Transverse colon (tissue), 4 donors: ENCODE results near the gene THEM4. TPM values are rescaled to one million over a fixed set of nuclear protein-coding genes. Genes with fewer than 3 reads are reported as not detected.
"Not testable (repeated sequence)": the region's sequence is repeated elsewhere in the genome, so short reads cannot be mapped to it uniquely, and the experiment has no call there.

Experiments
- DNase-seq: peaks from one replicate; pipeline ENCODE4 v3.0.0-alpha.2; 2019
- H3K27ac ChIP-seq, 4 donors: fragments of 200-600 bp; sonication (generic); 2 replicates each; pipeline ENCODE4 v1.5.1; 2016 to 2018; ENCODE audit warnings: inconsistent platforms in 4 of 4
- H3K27me3 ChIP-seq: fragments of 200-600 bp; sonication (generic); 2 replicates; pipeline ENCODE4 v1.5.1; 2017; ENCODE audit warnings: inconsistent platforms
- H3K36me3 ChIP-seq, 4 donors: fragments of 200-600 bp; sonication (generic); 2 replicates each; pipeline ENCODE4 v1.5.1; 2017 to 2019; ENCODE audit warnings: inconsistent platforms in 4 of 4
- H3K4me1 ChIP-seq, 4 donors: fragments of 200-600 bp; sonication (generic); 2 replicates each; pipeline ENCODE4 v1.5.1; 2017 to 2020; ENCODE audit warnings: inconsistent platforms in 4 of 4
- H3K4me3 ChIP-seq, 4 donors: fragments of 200-600 bp; sonication (generic); 1 replicate in 1 of 4; 2 replicates in 3 of 4; pipeline versions ENCODE4 v1.5.1 to v1.6.1; 2017 to 2019; ENCODE audit warnings: inconsistent platforms in 4 of 4
- H3K9me3 ChIP-seq, 2 donors: fragments of 200-600 bp; sonication (generic); 2 replicates each; pipeline ENCODE4 v1.5.1; 2017 to 2019; ENCODE audit warnings: inconsistent platforms in 2 of 2
- CTCF ChIP-seq, 5 experiments: fragments of 200-600 bp in 3 of 5; fragments of 450-650 bp in 2 of 5; sonication (generic) in 3 of 5; IDR thresholded peaks; 1 replicate in 2 of 5; 2 replicates in 3 of 5; pipeline ENCODE4 v1.5.1; 2016 to 2017; ENCODE audit warnings: antibody characterized with exemption in 5 of 5, inconsistent platforms in 3 of 5, mild to moderate bottlenecking in 2 of 5, moderate library complexity in 1 of 5
- EP300 ChIP-seq: sonication (generic); formaldehyde crosslinking; IDR thresholded peaks from one replicate; pipeline ENCODE4 v1.6.1; 2017; ENCODE audit warnings: antibody characterized with exemption, low read depth
- POLR2A ChIP-seq: fragments of 450-650 bp; IDR thresholded peaks from one replicate; pipeline ENCODE4 v1.6.1; 2016; ENCODE audit warnings: antibody characterized with exemption, mild to moderate bottlenecking, moderate library complexity
- POLR2AphosphoS5 ChIP-seq, 3 donors: sonication (generic); formaldehyde crosslinking; IDR thresholded peaks; one replicate each; pipeline ENCODE4 v1.6.1; 2016; ENCODE audit warnings: antibody characterized with exemption in 3 of 3
- WGBS, 2 donors: methylation state at CpG; one replicate each; pipeline ENCODE4 v1.1.5; 2018; ENCODE audit warnings: low coverage in 1 of 2; 5-methylcytosine and 5-hydroxymethylcytosine counted together
- in situ Hi-C, 4 donors: fragments of 200-750 bp; cut with MboI; loops; one replicate each; pipeline versions ENCODE4 v1.15.0 to v1.15.1; 2017; ENCODE audit warnings: low sequenced_read_pairs in 3 of 4, low pct_ligation_motif_present in 1 of 4, low pct_unique_long_range_greater_than_20kb in 1 of 4
- intact Hi-C: fragments of 100-400 bp; cut with DNase I; formaldehyde crosslinking; loops from one replicate; pipeline ENCODE4 v1.15.1; 2023; ENCODE audit warnings: low total_unique reads
- total RNA-seq, 4 donors: library from RNA; depleted of rRNA; stranded (reverse); fragments of >200 nt; gene quantifications; one replicate each; pipeline ENCODE4 v1.1.0, GENCODE V29; 2016

The THEM4 gene
- total RNA-seq, 4 donors from 2014 or later: 4.6 to 21.8 (median 9.5) TPM

DNA sequence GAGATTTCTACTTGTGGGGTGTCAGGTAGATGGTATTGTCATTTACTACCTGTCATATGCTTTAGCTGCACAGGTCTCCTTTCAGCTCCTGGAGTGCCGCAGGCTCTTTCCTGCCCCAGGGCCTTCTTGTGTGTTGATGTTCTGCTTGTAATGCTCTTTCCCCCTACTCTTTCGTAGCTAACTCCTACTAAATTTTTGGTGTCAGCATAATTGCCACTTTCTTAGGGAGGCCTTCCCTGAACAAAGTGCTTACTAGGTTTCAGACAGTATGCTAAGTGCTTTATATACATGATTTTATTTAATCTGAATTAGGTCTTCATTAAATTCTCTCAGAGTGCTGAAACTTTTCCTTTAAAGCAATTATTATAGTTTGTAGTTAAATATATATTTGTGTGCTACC, 4.8 kb upstream of the THEM4 start:
- TF ChIP-seq EP300: no peak
- Histone ChIP-seq H3K4me1 (peaks cover 0 to 6% (median under 1%) of the 10 kb centered on the region in 4 donors), H3K36me3 (no peaks in the 10 kb centered on the region), H3K9me3 (no peaks in the 10 kb centered on the region), H3K27ac (no peak overlapping the region), H3K4me3 (no peak overlapping the region), H3K27me3 (no peaks in the 10 kb centered on the region)
- DNase-seq: no peak
- in situ Hi-C loops: loop anchor here in 2 of 4 donors (25.0 kb wide), 1 partner anchor 98 kb away; no protein-coding TSS in a partner anchor
- WGBS, 2 donors: 94 to 97% methylated on average over 2 of the region's 2 CpGs
- intact Hi-C loops: no loop called here

GRCh38 chr1:151912973-151913372, 3.7 kb upstream of the THEM4 start:
- 97 to 100% methylated on average over 1 of the region's 1 CpG for WGBS, 2 donors
- intact Hi-C loops: no loop called here
- H3K27me3 ChIP-seq: no peaks in the 10 kb centered on the region
- in situ Hi-C loops: loop anchor here in 2 of 4 donors (25.0 kb wide), 1 partner anchor 99 kb away; no protein-coding TSS in a partner anchor
- H3K36me3 ChIP-seq: no peaks in the 10 kb centered on the region
- H3K27ac ChIP-seq: no peak overlapping the region
- no peak for TF ChIP-seq CTCF (IDR thresholded peaks at IDR 0.05)
- TF ChIP-seq POLR2A: no peak
- no peak for TF ChIP-seq EP300
- TF ChIP-seq POLR2AphosphoS5 (IDR thresholded peaks at IDR 0.05): no peak
- no peak overlapping the region for H3K4me3 ChIP-seq
- H3K9me3 ChIP-seq: no peaks in the 10 kb centered on the region
- DNase-seq: no peak
- H3K4me1 ChIP-seq: peaks cover 0 to 16% (median 6%) of the 10 kb centered on the region in 4 donors

DNA sequence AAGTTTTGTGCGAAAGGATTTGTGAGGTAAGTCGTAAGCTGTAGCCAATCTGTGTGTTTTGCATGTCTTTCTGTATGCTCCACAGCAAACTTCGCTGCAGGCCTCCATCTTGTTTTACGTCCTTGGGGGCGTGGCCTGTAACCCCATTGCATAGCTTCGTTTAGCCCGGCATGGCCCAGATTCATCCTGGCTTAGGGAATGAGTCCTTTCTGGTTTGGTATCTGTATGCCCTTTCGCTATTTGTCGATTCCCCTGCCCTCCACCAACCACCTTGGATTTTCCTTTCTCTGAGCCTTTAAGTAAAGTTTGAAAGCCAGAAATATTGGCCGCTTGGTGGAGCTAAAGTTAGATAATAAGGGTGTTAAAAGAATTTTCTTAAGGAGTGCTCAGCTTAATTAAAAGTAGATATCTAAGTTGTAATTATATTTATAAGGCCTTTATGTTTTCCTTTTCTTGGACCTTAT, 1.1 kb downstream of the THEM4 start:
- H3K4me3 ChIP-seq: peak overlapping the region in 1 of 4 donors; percentile 72
- H3K9me3 ChIP-seq: peaks cover 0 to 3% of the 10 kb centered on the region in 2 donors
- in situ Hi-C loops: loop anchor here in 2 of 4 donors (25.0 kb wide), 1 partner anchor 104 kb away; no protein-coding TSS in a partner anchor
- intact Hi-C loops: no loop called here
- WGBS, 2 donors: 79 to 92% methylated on average over 7 to 10 of the region's 10 CpGs
- H3K4me1 ChIP-seq: peaks cover 0 to 25% (median 6%) of the 10 kb centered on the region in 4 donors
- TF ChIP-seq POLR2AphosphoS5 (IDR thresholded peaks at IDR 0.05): no peak
- no peak for TF ChIP-seq CTCF (IDR thresholded peaks at IDR 0.05)
- no peak for DNase-seq
- H3K36me3 ChIP-seq: no peaks in the 10 kb centered on the region
- no peaks in the 10 kb centered on the region for H3K27me3 ChIP-seq
- peak overlapping the region in 3 of 4 donors; percentile 85 to 88 (median 87) for H3K27ac ChIP-seq

- Histone ChIP-seq H3K4me1 (peaks cover 0 to 25% (median 6%) of the 10 kb centered on the region in 4 donors), H3K4me3 (no peak overlapping the region), H3K36me3 (no peaks in the 10 kb centered on the region), H3K9me3 (peaks cover 0 to 3% of the 10 kb centered on the region in 2 donors), H3K27ac (no peak overlapping the region), H3K27me3 (no peaks in the 10 kb centered on the region)
- DNase-seq: no peak
- 67 to 88% methylated on average over 2 to 9 of the region's 9 CpGs for WGBS, 2 donors
- intact Hi-C loops (no loop called here), in situ Hi-C loops (loop anchor here in 2 of 4 donors (25.0 kb wide), 1 partner anchor 105 kb away; no protein-coding TSS in a partner anchor)
- no peak for TF ChIP-seq POLR2A
- no peak for TF ChIP-seq POLR2AphosphoS5 (IDR thresholded peaks at IDR 0.05)
- no peak for TF ChIP-seq EP300
- TF ChIP-seq CTCF (IDR thresholded peaks at IDR 0.05): no peak
These were observed 1.8 kb downstream of the THEM4 start for GRCh38 chr1:151907363-151908139.

GRCh38 chr1:151906324-151906645, 3.0 kb downstream of the THEM4 start:
- H3K27me3 ChIP-seq, DNase-seq, H3K4me3 ChIP-seq, H3K27ac ChIP-seq, intact Hi-C loops, H3K36me3 ChIP-seq, H3K9me3 ChIP-seq: not testable (repeated sequence)
- WGBS, 2 donors: 99% methylated on average over 14 of the region's 14 CpGs; no CpG with 5 or more reads in 1 of the 2 donors
- in situ Hi-C loops: loop anchor here in 2 of 4 donors (25.0 kb wide), 1 partner anchor 106 kb away; no protein-coding TSS in a partner anchor
- peaks cover 0 to 25% (median 6%) of the 10 kb centered on the region in 4 donors for H3K4me1 ChIP-seq

- 75 to 85% methylated on average over 2 to 22 of the region's 22 CpGs for WGBS, 2 donors
- H3K27me3 ChIP-seq, intact Hi-C loops, H3K27ac ChIP-seq, H3K4me3 ChIP-seq, DNase-seq, H3K36me3 ChIP-seq: not testable (repeated sequence)
- in situ Hi-C loops: loop anchor here in 2 of 4 donors (25.0 kb wide), 1 partner anchor 107 kb away; no protein-coding TSS in a partner anchor
- peaks cover 0 to 11% of the 10 kb centered on the region in 2 donors for H3K9me3 ChIP-seq
- H3K4me1 ChIP-seq: peaks cover 0 to 25% (median 6%) of the 10 kb centered on the region in 4 donors
These were observed 3.6 kb downstream of the THEM4 start for GRCh38 chr1:151905443-151906323.
